ENCODE measurements around the gene SDHAF2.

The SDHAF2 gene

GRCh38 chr11:61445516-61445915 is 15.6 kb downstream of the SDHAF2 start:
- TF ChIP-seq CTCF (conservative IDR thresholded peaks at IDR 0.05; ENCODE audit: control insufficient read depth, insufficient read depth, low read depth, low read length), result no peak
- no peak for DNase-seq (ENCODE audit: low read depth)
- no peak overlapping the region for H3K4me3 ChIP-seq (ENCODE audit: control insufficient read depth, low read depth, low read length)

GRCh38 chr11:61446211-61446651 is 16.3 kb downstream of the SDHAF2 start:
- peak; percentile 96 for DNase-seq (ENCODE audit: low read depth)
- no peak overlapping the region for H3K4me3 ChIP-seq (ENCODE audit: control insufficient read depth, low read depth, low read length)
- peak; percentile 90 for TF ChIP-seq CTCF (conservative IDR thresholded peaks at IDR 0.05; ENCODE audit: control insufficient read depth, insufficient read depth, low read depth, low read length)

- TF ChIP-seq CTCF (conservative IDR thresholded peaks at IDR 0.05; ENCODE audit: control insufficient read depth, insufficient read depth, low read depth, low read length), result no peak
- no peak overlapping the region for H3K4me3 ChIP-seq (ENCODE audit: control insufficient read depth, low read depth, low read length)
- DNase-seq (ENCODE audit: low read depth), result peak; percentile 60
Measured at GRCh38 chr11:61447601-61448551, 18.0 kb downstream of the SDHAF2 start.

- DNase-seq (ENCODE audit: low read depth), result no peak
- H3K4me3 ChIP-seq (ENCODE audit: control insufficient read depth, low read depth, low read length), result no peak overlapping the region
- TF ChIP-seq CTCF (conservative IDR thresholded peaks at IDR 0.05; ENCODE audit: control insufficient read depth, insufficient read depth, low read depth, low read length), result no peak
Measured at GRCh38 chr11:61448552-61448927, 18.6 kb downstream of the SDHAF2 start.

- no peak for TF ChIP-seq CTCF (conservative IDR thresholded peaks at IDR 0.05; ENCODE audit: control insufficient read depth, insufficient read depth, low read depth, low read length)
- H3K4me3 ChIP-seq (ENCODE audit: control insufficient read depth, low read depth, low read length), result no peak overlapping the region
- no peak for DNase-seq (ENCODE audit: low read depth)
Measured at GRCh38 chr11:61452825-61453224, 22.9 kb downstream of the SDHAF2 start.

GRCh38 chr11:61453695-61454094 is 23.8 kb downstream of the SDHAF2 start:
- no peak for TF ChIP-seq CTCF (conservative IDR thresholded peaks at IDR 0.05; ENCODE audit: control insufficient read depth, insufficient read depth, low read depth, low read length)
- H3K4me3 ChIP-seq (ENCODE audit: control insufficient read depth, low read depth, low read length), result no peak overlapping the region
- DNase-seq (ENCODE audit: low read depth), result no peak

Measured in fibroblast of mammary gland (primary cell).